H9 (cell line): ENCODE measurements around the gene GIPC3. TPM values are rescaled to one million over a fixed set of nuclear protein-coding genes. Genes with fewer than 3 reads are reported as not detected.

Experiments
- DNase-seq: peaks from one replicate; pipeline ENCODE4 v3.0.0-alpha.2; 2017
- H2AFZ ChIP-seq: one replicate; pipeline ENCODE4 v1.6.1; 2013; ENCODE audit warnings: mild to moderate bottlenecking, low read length, control low read depth, moderate library complexity
- H2AK5ac ChIP-seq: 2 replicates; pipeline ENCODE4 v1.6.1; 2013; ENCODE audit warnings: low read length, control low read depth, mixed read lengths; ENCODE audit not compliant: insufficient read length
- H2BK120ac ChIP-seq: one replicate; pipeline ENCODE4 v1.6.1; 2013; ENCODE audit warnings: low read depth, mild to moderate bottlenecking, low read length, control low read depth, inconsistent platforms; ENCODE audit not compliant: poor library complexity, severe bottlenecking
- H2BK12ac ChIP-seq: 2 replicates; pipeline ENCODE4 v1.6.1; 2013; ENCODE audit warnings: low read length, control low read depth, mixed read lengths, low read depth; ENCODE audit not compliant: insufficient read length
- H2BK15ac ChIP-seq: 2 replicates; pipeline ENCODE4 v1.6.1; 2013; ENCODE audit warnings: low read depth, low read length, control low read depth
- H2BK20ac ChIP-seq: one replicate; pipeline ENCODE4 v1.6.1; 2013; ENCODE audit warnings: low read depth, mild to moderate bottlenecking, low read length, control low read depth, inconsistent platforms; ENCODE audit not compliant: poor library complexity, severe bottlenecking
- H2BK5ac ChIP-seq: 2 replicates; pipeline ENCODE4 v1.6.1; 2013; ENCODE audit warnings: low read length, control low read depth, mixed read lengths; ENCODE audit not compliant: insufficient read length
- H3K14ac ChIP-seq: 2 replicates; pipeline ENCODE4 v1.6.1; 2013; ENCODE audit warnings: low read length, control low read depth; ENCODE audit not compliant: insufficient read depth
- H3K18ac ChIP-seq: 2 replicates; pipeline ENCODE4 v1.6.1; 2013; ENCODE audit warnings: low read depth, mild to moderate bottlenecking, mixed read lengths, low read length, control low read depth; ENCODE audit not compliant: insufficient read length
- H3K23ac ChIP-seq: 2 replicates; pipeline ENCODE4 v1.6.1; 2013; ENCODE audit warnings: low read length, control low read depth, mixed read lengths, low read depth; ENCODE audit not compliant: insufficient read length
- H3K23me2 ChIP-seq: 2 replicates; pipeline ENCODE4 v1.6.1; 2013; ENCODE audit warnings: low read depth, mild to moderate bottlenecking, mixed read lengths, low read length, control low read depth; ENCODE audit not compliant: insufficient read length, poor library complexity, severe bottlenecking
- H3K27ac ChIP-seq: 2 replicates; pipeline ENCODE4 v1.5.1; 2013; ENCODE audit warnings: low read length, control low read depth, mixed read lengths, low read depth; ENCODE audit not compliant: insufficient read length
- H3K27me3 ChIP-seq: 2 replicates; pipeline ENCODE4 v1.6.1; 2013; ENCODE audit warnings: low read length, control low read depth, inconsistent platforms; ENCODE audit not compliant: insufficient read depth
- H3K4ac ChIP-seq: 2 replicates; pipeline ENCODE4 v1.6.1; 2013; ENCODE audit warnings: low read depth, mild to moderate bottlenecking, control low read depth, inconsistent platforms, low read length, moderate library complexity
- H3K4me1 ChIP-seq: 2 replicates; pipeline ENCODE4 v1.6.1; 2013; ENCODE audit warnings: low read length, control low read depth, inconsistent platforms; ENCODE audit not compliant: insufficient read depth
- H3K4me2 ChIP-seq: 2 replicates; pipeline ENCODE4 v1.6.1; 2013; ENCODE audit warnings: low read length, control low read depth, mixed read lengths; ENCODE audit not compliant: insufficient read length, insufficient read depth
- H3K56ac ChIP-seq: 2 replicates; pipeline ENCODE4 v1.6.1; 2013; ENCODE audit warnings: low read depth, mild to moderate bottlenecking, mixed read lengths, low read length, control low read depth; ENCODE audit not compliant: insufficient read length
- H3K79me1 ChIP-seq: 2 replicates; pipeline ENCODE4 v1.6.1; 2013; ENCODE audit warnings: low read depth, mild to moderate bottlenecking, moderate library complexity, low read length, control low read depth, inconsistent platforms; ENCODE audit not compliant: insufficient read depth, poor library complexity, severe bottlenecking
- H3K79me2 ChIP-seq: 2 replicates; pipeline ENCODE4 v1.6.1; 2013; ENCODE audit warnings: low read length, control low read depth, inconsistent platforms; ENCODE audit not compliant: insufficient read depth
- H3K9ac ChIP-seq: 2 replicates; pipeline ENCODE4 v1.6.1; 2013; ENCODE audit warnings: low read length, control low read depth, mixed read lengths; ENCODE audit not compliant: insufficient read length; ENCODE audit errors: extremely low read depth
- H3K9me3 ChIP-seq: one replicate; pipeline ENCODE4 v1.6.1; 2013; ENCODE audit warnings: low read depth, low read length, inconsistent platforms; ENCODE audit not compliant: control insufficient read depth
- H3T11ph ChIP-seq: one replicate; pipeline ENCODE4 v1.6.1; 2013; ENCODE audit warnings: mild to moderate bottlenecking, low read length, control low read depth, inconsistent platforms
- H4K20me1 ChIP-seq: one replicate; pipeline ENCODE4 v1.6.1; 2013; ENCODE audit not compliant: control insufficient read depth, insufficient read length, insufficient read depth
- H4K5ac ChIP-seq: 2 replicates; pipeline ENCODE4 v1.6.1; 2013; ENCODE audit warnings: low read depth, mild to moderate bottlenecking, mixed read lengths, low read length, control low read depth; ENCODE audit not compliant: insufficient read length
- H4K8ac ChIP-seq: replicated peaks from 2 replicates; pipeline ENCODE4 v1.6.1; 2013; ENCODE audit warnings: low read length, control low read depth, mixed read lengths, low read depth; ENCODE audit not compliant: insufficient read length
- H4K91ac ChIP-seq: 2 replicates; pipeline ENCODE4 v1.6.1; 2013; ENCODE audit warnings: low read depth, mild to moderate bottlenecking, moderate library complexity, mixed read lengths, low read length, control low read depth; ENCODE audit not compliant: insufficient read length
- H3K27ac Mint-ChIP-seq, 3 experiments: 2 replicates in 2 of 3; 3 replicates in 1 of 3; pipeline ENCODE4 v1.8.0; 2020 to 2021; ENCODE audit warnings: mixed read lengths in 3 of 3, mild to moderate bottlenecking in 1 of 3, moderate library complexity in 1 of 3
- H3K27me3 Mint-ChIP-seq: 2 replicates; pipeline ENCODE4 v1.8.0; 2021; ENCODE audit warnings: low read depth, mild to moderate bottlenecking, moderate library complexity, mixed read lengths
- H3K36me3 Mint-ChIP-seq, 3 experiments: 2 replicates in 2 of 3; 3 replicates in 1 of 3; pipeline ENCODE4 v1.8.0; 2020 to 2021; ENCODE audit warnings: low read depth in 3 of 3, mixed read lengths in 3 of 3; ENCODE audit not compliant: insufficient read depth in 1 of 3
- H3K4me1 Mint-ChIP-seq, 2 experiments: 2 replicates each; pipeline ENCODE4 v1.8.0; 2020; ENCODE audit warnings: mixed read lengths in 2 of 2
- H3K4me3 Mint-ChIP-seq, 2 experiments: 2 replicates in 1 of 2; 3 replicates in 1 of 2; pipeline ENCODE4 v1.8.0; 2020 to 2021; ENCODE audit warnings: mild to moderate bottlenecking in 2 of 2, mixed read lengths in 2 of 2, moderate library complexity in 1 of 2
- H3K9me3 Mint-ChIP-seq, 2 experiments: 2 replicates in 1 of 2; 3 replicates in 1 of 2; pipeline ENCODE4 v1.8.0; 2020; ENCODE audit warnings: mild to moderate bottlenecking in 2 of 2, mixed read lengths in 2 of 2, moderate library complexity in 1 of 2
- WGBS: extraction: QIAGEN DNeasy Blood & Tissue Kit; methylation state at CpG from one replicate; pipeline ENCODE4 v1.1.7; 2013; ENCODE audit warnings: missing lambda C conversion rate, low lambda C conversion rate, mixed read lengths; ENCODE audit not compliant: insufficient read length; ENCODE audit errors: extremely low coverage; 5-methylcytosine and 5-hydroxymethylcytosine counted together
- total RNA-seq: library from RNA; stranded (reverse); gene quantifications from 2 replicates; pipeline ENCODE4 v1.2.1, GENCODE V29; 2021
- TF ChIP-seq, protein P1 (sequence below): fragments of 200-600 bp; sonication (generic); conservative IDR thresholded peaks from 3 replicates; pipeline ENCODE4 v1.8.0; 2021; ENCODE audit warnings: antibody characterized with exemption, mild to moderate bottlenecking

Gene GIPC3
- total RNA-seq, 1 experiment from 2014 or later = 1.6 TPM

GRCh38 chr19:3601021-3601420 is 15.7 kb downstream of the GIPC3 start:
- Histone ChIP-seq H3K18ac (no peak overlapping the region), H3K4me1 (no peaks in the 10 kb centered on the region), H2BK15ac (no peak overlapping the region), H2BK12ac (no peak overlapping the region), H4K91ac (no peak overlapping the region), H2AK5ac (no peak overlapping the region), H3K56ac (no peak overlapping the region), H3K23ac (no peak overlapping the region), H3K27ac (no peak overlapping the region), H4K20me1 (no peaks in the 10 kb centered on the region), H2BK5ac (no peak overlapping the region), H3K79me2 (no peaks in the 10 kb centered on the region), H3K27me3 (peaks cover 5% of the 10 kb centered on the region; the same call in 1 of the 2 replicates), H3K9ac (no peak overlapping the region), H3K9me3 (no peaks in the 10 kb centered on the region), H2BK20ac (no peak overlapping the region), H3K23me2 (no peaks in the 10 kb centered on the region), H3K4me2 (no peak overlapping the region), H3K79me1 (no peaks in the 10 kb centered on the region), H3T11ph (no peak overlapping the region), H3K4ac (no peak overlapping the region), H4K8ac (no peak overlapping the region), H4K5ac (no peak overlapping the region), H2AFZ (no peak overlapping the region), H2BK120ac (no peak overlapping the region), H3K14ac (no peak overlapping the region)
- TF ChIP-seq, protein P1, sequence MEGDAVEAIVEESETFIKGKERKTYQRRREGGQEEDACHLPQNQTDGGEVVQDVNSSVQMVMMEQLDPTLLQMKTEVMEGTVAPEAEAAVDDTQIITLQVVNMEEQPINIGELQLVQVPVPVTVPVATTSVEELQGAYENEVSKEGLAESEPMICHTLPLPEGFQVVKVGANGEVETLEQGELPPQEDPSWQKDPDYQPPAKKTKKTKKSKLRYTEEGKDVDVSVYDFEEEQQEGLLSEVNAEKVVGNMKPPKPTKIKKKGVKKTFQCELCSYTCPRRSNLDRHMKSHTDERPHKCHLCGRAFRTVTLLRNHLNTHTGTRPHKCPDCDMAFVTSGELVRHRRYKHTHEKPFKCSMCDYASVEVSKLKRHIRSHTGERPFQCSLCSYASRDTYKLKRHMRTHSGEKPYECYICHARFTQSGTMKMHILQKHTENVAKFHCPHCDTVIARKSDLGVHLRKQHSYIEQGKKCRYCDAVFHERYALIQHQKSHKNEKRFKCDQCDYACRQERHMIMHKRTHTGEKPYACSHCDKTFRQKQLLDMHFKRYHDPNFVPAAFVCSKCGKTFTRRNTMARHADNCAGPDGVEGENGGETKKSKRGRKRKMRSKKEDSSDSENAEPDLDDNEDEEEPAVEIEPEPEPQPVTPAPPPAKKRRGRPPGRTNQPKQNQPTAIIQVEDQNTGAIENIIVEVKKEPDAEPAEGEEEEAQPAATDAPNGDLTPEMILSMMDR = no peak
- Mint-ChIP-seq H3K27ac (no peak overlapping the region), H3K4me1 (no peaks in the 10 kb centered on the region), H3K36me3 (no peaks in the 10 kb centered on the region), H3K9me3 (peaks cover 0 to 4% of the 10 kb centered on the region in 2 experiments; a peak in 1 of 5 replicates), H3K4me3 (no peak overlapping the region), H3K27me3 (peaks cover 4% of the 10 kb centered on the region)
- no CpG with 5 or more reads among the region's 12 CpGs for WGBS
- no peak for DNase-seq
